Measurements from ENCODE around the gene TP63. TPM values are rescaled to one million over a fixed set of nuclear protein-coding genes. Genes with fewer than 3 reads are reported as not detected.

TP63 gene
- total RNA-seq, 1 experiment from 2014 or later, result not detected

DNA sequence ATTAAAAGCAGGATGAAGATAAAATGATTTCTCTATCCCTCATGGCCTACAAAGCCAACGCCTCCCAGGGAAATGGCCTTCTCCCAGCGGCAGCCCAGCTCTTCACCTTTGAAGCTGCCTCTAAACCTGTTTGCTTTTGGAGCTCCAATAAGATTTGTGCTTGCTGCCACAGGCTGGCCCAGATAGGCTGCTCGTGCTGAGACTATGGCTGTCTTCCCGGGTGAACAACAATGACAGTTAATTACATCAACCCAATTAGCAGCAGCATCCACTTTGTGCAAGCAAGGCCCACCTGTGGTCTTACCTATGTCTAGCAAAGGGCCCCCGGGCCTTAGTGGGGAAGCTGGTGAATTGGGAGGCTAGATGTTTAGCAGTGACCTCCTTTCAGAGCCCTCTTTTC is 309.9 kb downstream of the TP63 start:
- H3K9ac ChIP-seq (ENCODE audit: extremely low read depth, insufficient read length, low read length), result no peak overlapping the region
- H4K91ac ChIP-seq (ENCODE audit: insufficient read length, low read depth, low read length), result no peak overlapping the region
- H3K27me3 Mint-ChIP-seq (ENCODE audit: low read depth), result no peaks in the 10 kb centered on the region
- no peak overlapping the region for H2BK12ac ChIP-seq (ENCODE audit: insufficient read length, low read depth, low read length)
- no peak overlapping the region for H3K18ac ChIP-seq (ENCODE audit: insufficient read length, low read depth, low read length)
- H3K23me2 ChIP-seq (ENCODE audit: insufficient read length, low read depth, low read length, poor library complexity, severe bottlenecking), result no peaks in the 10 kb centered on the region
- H3K27ac ChIP-seq (ENCODE audit: insufficient read length, low read depth, low read length), result no peak overlapping the region
- H3T11ph ChIP-seq (ENCODE audit: low read length), result no peak overlapping the region
- H4K20me1 ChIP-seq (ENCODE audit: control insufficient read depth, insufficient read depth, insufficient read length), result no peaks in the 10 kb centered on the region
- H3K9me3 Mint-ChIP-seq, result no peaks in the 10 kb centered on the region
- H3K9me3 ChIP-seq (ENCODE audit: control insufficient read depth, low read depth, low read length), result no peaks in the 10 kb centered on the region
- H3K4me1 ChIP-seq (ENCODE audit: insufficient read depth, low read length), result no peaks in the 10 kb centered on the region
- no peak overlapping the region for H2AK5ac ChIP-seq (ENCODE audit: insufficient read length, low read length)
- H3K4ac ChIP-seq (ENCODE audit: low read depth, low read length), result no peak overlapping the region
- H2BK15ac ChIP-seq (ENCODE audit: low read depth, low read length), result no peak overlapping the region
- no peaks in the 10 kb centered on the region for H3K4me1 Mint-ChIP-seq
- H3K56ac ChIP-seq (ENCODE audit: insufficient read length, low read depth, low read length), result no peak overlapping the region
- H2AFZ ChIP-seq (ENCODE audit: low read length), result no peak overlapping the region
- no peak for DNase-seq
- no peak overlapping the region for H4K5ac ChIP-seq (ENCODE audit: insufficient read length, low read depth, low read length)
- no peaks in the 10 kb centered on the region for H3K79me1 ChIP-seq (ENCODE audit: insufficient read depth, low read depth, low read length, poor library complexity, severe bottlenecking)
- H3K27me3 ChIP-seq (ENCODE audit: insufficient read depth, low read length), result no peaks in the 10 kb centered on the region
- H3K27ac Mint-ChIP-seq, result no peak overlapping the region
- H3K14ac ChIP-seq (ENCODE audit: insufficient read depth, low read length), result no peak overlapping the region
- no CpG with 5 or more reads among the region's 5 CpGs for WGBS (ENCODE audit: extremely low coverage, insufficient read length, low lambda C conversion rate)
- no peaks in the 10 kb centered on the region for H3K36me3 Mint-ChIP-seq (ENCODE audit: insufficient read depth in 1 of 3, low read depth in 3 of 3)
- no peak overlapping the region for H3K4me3 Mint-ChIP-seq
- H3K4me2 ChIP-seq (ENCODE audit: insufficient read depth, insufficient read length, low read length), result no peak overlapping the region
- H2BK5ac ChIP-seq (ENCODE audit: insufficient read length, low read length), result no peak overlapping the region
- H2BK20ac ChIP-seq (ENCODE audit: low read depth, low read length, poor library complexity, severe bottlenecking), result no peak overlapping the region
- no peak overlapping the region for H3K23ac ChIP-seq (ENCODE audit: insufficient read length, low read depth, low read length)
- no peak overlapping the region for H2BK120ac ChIP-seq (ENCODE audit: low read depth, low read length, poor library complexity, severe bottlenecking)
- TF ChIP-seq, protein P1, sequence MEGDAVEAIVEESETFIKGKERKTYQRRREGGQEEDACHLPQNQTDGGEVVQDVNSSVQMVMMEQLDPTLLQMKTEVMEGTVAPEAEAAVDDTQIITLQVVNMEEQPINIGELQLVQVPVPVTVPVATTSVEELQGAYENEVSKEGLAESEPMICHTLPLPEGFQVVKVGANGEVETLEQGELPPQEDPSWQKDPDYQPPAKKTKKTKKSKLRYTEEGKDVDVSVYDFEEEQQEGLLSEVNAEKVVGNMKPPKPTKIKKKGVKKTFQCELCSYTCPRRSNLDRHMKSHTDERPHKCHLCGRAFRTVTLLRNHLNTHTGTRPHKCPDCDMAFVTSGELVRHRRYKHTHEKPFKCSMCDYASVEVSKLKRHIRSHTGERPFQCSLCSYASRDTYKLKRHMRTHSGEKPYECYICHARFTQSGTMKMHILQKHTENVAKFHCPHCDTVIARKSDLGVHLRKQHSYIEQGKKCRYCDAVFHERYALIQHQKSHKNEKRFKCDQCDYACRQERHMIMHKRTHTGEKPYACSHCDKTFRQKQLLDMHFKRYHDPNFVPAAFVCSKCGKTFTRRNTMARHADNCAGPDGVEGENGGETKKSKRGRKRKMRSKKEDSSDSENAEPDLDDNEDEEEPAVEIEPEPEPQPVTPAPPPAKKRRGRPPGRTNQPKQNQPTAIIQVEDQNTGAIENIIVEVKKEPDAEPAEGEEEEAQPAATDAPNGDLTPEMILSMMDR (conservative IDR thresholded peaks at IDR 0.05), result no peak
- H3K79me2 ChIP-seq (ENCODE audit: insufficient read depth, low read length), result no peaks in the 10 kb centered on the region
- no peak overlapping the region for H4K8ac ChIP-seq (replicated peaks; ENCODE audit: insufficient read length, low read depth, low read length)

Data from H9 (cell line).